Measurements from ENCODE around the gene LRRC49.
"Not testable (repeated sequence)": the region's sequence is repeated elsewhere in the genome, so short reads cannot be mapped to it uniquely, and the experiment has no call there.

LRRC49 gene

DNA sequence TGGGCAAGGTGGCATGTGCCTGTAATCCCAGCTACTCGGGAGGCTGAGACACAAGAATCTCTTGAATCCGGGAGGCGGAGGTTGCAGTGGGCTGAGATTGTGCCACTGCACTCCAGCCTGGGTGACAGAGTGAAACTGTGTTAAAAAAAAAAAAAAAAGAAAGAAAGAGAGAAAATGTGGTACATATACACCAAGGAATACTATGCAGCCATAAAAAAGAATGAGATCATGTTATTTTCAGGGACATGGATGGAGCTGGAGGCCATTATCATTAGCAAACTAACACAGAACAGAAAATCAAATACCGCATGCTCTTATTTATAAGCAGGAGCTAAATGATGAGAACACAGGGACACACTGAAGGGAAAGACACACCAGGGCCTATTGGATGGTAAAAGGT, 111.9 kb downstream of the LRRC49 start:
- H3K27me3 ChIP-seq (ENCODE audit: low read depth); H3K4me1 ChIP-seq; DNase-seq (ENCODE audit: low spot score in 2 of 2); in situ Hi-C loops (cut with MboI; ENCODE audit: low sequenced_read_pairs); H3K36me3 ChIP-seq (replicated peaks); H3K4me3 ChIP-seq; H3K9me3 ChIP-seq: not testable (repeated sequence)

DNA sequence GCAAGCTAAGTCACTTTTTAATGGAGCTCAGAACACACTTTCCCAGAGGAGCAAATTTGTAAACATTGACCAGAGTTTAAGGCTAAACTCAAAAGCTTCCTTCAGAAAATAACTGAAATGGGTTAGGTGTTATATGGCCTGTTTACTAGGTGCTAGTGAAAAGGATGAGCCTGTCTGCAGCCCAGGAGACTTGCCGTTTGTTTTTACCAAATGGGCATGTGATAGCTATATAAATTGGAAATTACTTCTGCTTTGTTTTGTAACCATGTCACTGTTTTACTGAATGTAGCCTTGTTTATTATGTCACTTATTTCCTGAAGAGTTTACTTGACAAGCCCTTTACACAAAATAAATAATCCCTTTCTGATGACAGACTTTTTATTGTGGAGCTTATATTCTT, 113.3 kb downstream of the LRRC49 start:
- DNase-seq (ENCODE audit: low spot score in 2 of 2), result no peak
- Histone ChIP-seq H3K27me3 (ENCODE audit: low read depth) (no peaks in the 10 kb centered on the region), H3K9me3 (no peaks in the 10 kb centered on the region), H3K36me3 (replicated peaks) (no peaks in the 10 kb centered on the region), H3K4me1 (no peaks in the 10 kb centered on the region), H3K4me3 (no peak overlapping the region)
- in situ Hi-C loops (cut with MboI; ENCODE audit: low sequenced_read_pairs), result no loop called here

DNA sequence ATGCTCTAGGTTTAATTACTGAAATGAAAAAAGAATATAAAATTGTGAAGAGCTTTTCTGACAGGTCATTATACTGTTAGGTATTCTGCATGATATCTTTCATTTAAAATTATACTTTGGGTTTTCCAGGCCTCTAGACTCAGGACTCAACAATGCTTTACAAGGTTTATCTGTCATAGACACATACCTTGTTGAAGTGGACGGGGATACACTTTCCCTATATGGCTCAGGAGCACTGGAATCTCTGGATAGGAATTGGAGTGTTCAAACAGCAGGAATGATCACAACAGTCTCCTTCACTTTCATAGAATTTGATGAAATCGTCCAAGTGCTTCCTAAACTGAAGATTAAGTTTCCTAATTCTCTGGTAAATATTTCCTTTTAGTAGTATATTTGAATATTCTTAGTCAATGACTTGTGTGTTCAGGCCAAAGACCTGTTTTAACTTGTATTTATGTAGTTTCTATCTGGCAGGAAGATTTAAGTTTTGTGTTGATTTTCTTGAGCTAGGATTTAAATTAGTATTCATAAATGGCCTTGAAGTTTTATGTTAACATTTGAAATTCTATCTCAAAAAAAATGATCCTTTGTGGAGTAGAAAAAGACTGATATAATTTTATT, 115.7 kb downstream of the LRRC49 start:
- no peaks in the 10 kb centered on the region for H3K4me1 ChIP-seq
- H3K9me3 ChIP-seq, result no peaks in the 10 kb centered on the region
- in situ Hi-C loops (cut with MboI; ENCODE audit: low sequenced_read_pairs), result no loop called here
- no peak overlapping the region for H3K4me3 ChIP-seq
- no peaks in the 10 kb centered on the region for H3K36me3 ChIP-seq (replicated peaks)
- no peaks in the 10 kb centered on the region for H3K27me3 ChIP-seq (ENCODE audit: low read depth)
- no peak for DNase-seq (ENCODE audit: low spot score in 2 of 2)

DNA sequence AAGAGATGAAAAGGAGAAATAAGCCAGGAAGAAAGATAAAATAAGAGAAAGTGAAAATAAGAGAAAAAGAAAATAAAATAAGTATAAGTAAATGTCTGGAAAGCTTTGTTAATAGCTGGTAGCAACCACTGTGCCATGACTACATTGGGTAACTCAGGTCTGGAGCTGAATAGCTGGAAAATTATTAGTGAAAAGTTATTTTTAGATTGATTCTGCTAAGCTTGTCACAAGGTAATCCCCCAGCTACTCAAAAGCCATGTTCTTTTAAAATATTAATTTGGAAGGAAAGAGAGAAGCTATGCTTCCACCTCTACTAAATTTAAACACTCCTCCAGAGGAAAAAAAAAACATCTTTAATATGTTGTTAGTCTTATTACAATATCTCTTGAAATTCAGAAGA, 117.8 kb downstream of the LRRC49 start:
- no peaks in the 10 kb centered on the region for H3K9me3 ChIP-seq
- no peaks in the 10 kb centered on the region for H3K4me1 ChIP-seq
- in situ Hi-C loops (cut with MboI; ENCODE audit: low sequenced_read_pairs), result loop anchor here (10.0 kb wide), 1 partner anchor 434 kb away; no protein-coding TSS in a partner anchor
- H3K27me3 ChIP-seq (ENCODE audit: low read depth), result no peaks in the 10 kb centered on the region
- H3K36me3 ChIP-seq (replicated peaks), result no peaks in the 10 kb centered on the region
- no peak for DNase-seq (ENCODE audit: low spot score in 2 of 2)
- no peak overlapping the region for H3K4me3 ChIP-seq

DNA sequence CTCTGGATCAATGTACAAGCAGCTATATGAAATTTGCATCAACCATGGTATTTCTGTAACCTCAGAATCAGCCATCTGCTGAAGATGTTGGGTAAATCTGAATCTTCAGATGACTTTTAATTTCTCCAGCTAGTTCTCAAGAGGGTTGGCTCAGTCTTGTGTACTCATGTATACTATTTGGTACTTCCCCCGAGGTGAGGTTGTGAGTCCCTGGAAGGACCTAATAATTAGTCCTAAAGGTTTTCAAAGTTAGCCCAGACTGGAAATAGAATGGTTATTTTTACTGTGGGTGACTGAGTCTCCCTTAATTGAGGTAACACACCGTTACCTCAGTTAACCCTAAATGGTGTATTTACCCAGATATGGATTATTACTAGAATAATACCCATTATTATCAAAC, 118.4 kb downstream of the LRRC49 start:
- no peak overlapping the region for H3K4me3 ChIP-seq
- in situ Hi-C loops (cut with MboI; ENCODE audit: low sequenced_read_pairs), result loop anchor here (10.0 kb wide), 1 partner anchor 434 kb away; no protein-coding TSS in a partner anchor
- H3K9me3 ChIP-seq, result no peaks in the 10 kb centered on the region
- H3K4me1 ChIP-seq, result no peaks in the 10 kb centered on the region
- no peak for DNase-seq (ENCODE audit: low spot score in 2 of 2)
- no peaks in the 10 kb centered on the region for H3K36me3 ChIP-seq (replicated peaks)
- no peaks in the 10 kb centered on the region for H3K27me3 ChIP-seq (ENCODE audit: low read depth)

DNA sequence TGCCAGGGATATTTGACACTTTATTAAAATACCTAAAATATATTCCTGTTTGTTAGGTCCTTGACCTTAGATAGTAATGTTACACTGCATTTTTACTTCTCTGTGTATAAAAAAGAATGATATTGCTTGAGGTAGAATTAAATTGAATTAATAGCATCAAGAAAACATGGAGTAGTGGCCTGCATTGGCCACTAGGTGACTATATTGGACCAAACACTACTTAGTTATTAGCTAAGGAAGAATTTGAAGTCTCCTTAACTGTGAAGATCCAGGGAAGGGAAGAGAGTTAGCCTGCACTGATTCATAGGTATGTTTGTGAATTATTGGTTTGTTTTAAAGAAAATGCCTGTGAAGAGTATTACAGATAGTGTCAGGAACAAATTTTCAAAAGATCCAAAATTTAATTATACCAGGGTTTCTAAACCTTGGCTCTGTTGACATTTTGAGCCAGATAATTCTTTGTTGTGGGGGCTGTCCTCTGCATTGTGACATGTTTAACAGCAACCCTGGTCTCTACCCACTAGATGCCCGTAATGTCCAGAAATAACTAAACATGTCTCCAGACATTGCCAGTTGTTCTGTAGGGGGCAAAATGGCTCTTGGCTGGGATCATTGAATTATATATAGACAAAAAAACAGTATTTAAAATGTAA, 119.0 kb downstream of the LRRC49 start:
- Histone ChIP-seq H3K4me1 (no peaks in the 10 kb centered on the region), H3K9me3 (no peaks in the 10 kb centered on the region), H3K27me3 (ENCODE audit: low read depth) (no peaks in the 10 kb centered on the region), H3K36me3 (replicated peaks) (no peaks in the 10 kb centered on the region), H3K4me3 (no peak overlapping the region)
- peak; percentile 47 to 77 for DNase-seq (ENCODE audit: low spot score in 2 of 2)
- in situ Hi-C loops (cut with MboI; ENCODE audit: low sequenced_read_pairs), result loop anchor here (10.0 kb wide), 1 partner anchor 433 kb away; no protein-coding TSS in a partner anchor

DNA sequence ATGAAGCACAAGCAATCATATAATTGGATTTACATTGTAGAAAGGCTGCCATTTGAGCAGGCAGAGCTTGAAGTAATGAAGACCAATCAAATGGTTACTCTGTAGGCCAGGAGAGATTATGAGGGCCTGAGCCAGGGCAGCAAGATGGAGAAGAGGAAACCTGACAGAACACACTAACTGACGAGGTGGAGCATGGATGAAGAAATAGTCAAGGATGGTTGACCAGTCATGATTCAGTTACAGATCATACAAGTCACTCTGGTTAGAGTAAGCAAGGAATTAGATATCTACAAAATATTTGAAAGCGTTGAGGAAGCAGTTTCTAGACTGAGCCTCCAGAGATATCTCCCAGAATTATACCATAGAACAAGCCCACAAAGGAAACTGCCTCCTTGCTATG, 120.8 kb downstream of the LRRC49 start:
- Histone ChIP-seq H3K36me3 (replicated peaks) (no peaks in the 10 kb centered on the region), H3K9me3 (no peaks in the 10 kb centered on the region), H3K4me1 (no peaks in the 10 kb centered on the region), H3K4me3 (no peak overlapping the region), H3K27me3 (ENCODE audit: low read depth) (no peaks in the 10 kb centered on the region)
- no peak for DNase-seq (ENCODE audit: low spot score in 2 of 2)
- in situ Hi-C loops (cut with MboI; ENCODE audit: low sequenced_read_pairs), result loop anchor here (10.0 kb wide), 1 partner anchor 431 kb away; no protein-coding TSS in a partner anchor

DNA sequence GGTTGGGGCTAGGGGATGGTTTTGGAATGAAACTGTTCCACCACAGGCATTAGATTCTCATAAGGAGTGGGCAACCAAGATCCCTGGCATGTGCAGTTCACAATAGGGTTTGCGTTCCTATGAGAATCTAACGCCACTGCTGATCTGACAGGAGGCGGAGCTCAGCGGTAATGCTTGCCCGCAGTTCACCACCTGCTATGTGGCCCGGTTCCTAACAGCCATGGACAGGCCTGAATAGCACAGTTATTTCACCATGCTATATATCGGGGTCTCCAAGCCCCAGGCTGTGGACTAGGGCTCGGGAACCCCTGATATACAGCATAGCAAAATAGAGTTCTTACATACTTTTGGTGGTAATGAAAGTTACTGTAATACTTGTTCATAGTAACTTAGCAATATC, 122.7 kb downstream of the LRRC49 start:
- H3K4me3 ChIP-seq, result no peak overlapping the region
- in situ Hi-C loops (cut with MboI; ENCODE audit: low sequenced_read_pairs), result loop anchor here (10.0 kb wide), 1 partner anchor 429 kb away; no protein-coding TSS in a partner anchor
- H3K36me3 ChIP-seq (replicated peaks), result no peaks in the 10 kb centered on the region
- H3K27me3 ChIP-seq (ENCODE audit: low read depth), result no peaks in the 10 kb centered on the region
- H3K4me1 ChIP-seq, result no peaks in the 10 kb centered on the region
- H3K9me3 ChIP-seq, result no peaks in the 10 kb centered on the region
- DNase-seq (ENCODE audit: low spot score in 2 of 2), result no peak

DNA sequence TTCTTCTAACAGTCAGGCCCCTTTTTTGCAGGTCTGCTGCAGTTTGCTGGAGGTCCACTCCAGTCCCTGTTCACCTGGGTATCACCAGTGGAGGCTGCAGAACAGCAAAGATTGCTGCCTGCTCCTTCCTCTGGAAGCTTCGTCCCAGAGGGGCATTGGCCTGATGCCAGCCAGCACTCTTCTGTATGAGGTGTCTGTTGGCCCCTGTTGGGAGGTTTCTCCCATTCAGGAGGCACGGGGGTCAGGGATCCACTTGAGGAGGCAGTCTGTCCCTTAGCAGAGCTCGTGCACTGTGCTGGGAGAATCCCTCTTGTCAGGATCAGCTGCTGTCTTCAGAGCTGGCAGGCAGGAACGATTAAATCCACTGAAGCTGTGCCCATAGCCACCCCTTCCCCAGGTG, 138.6 kb downstream of the LRRC49 start:
- H3K36me3 ChIP-seq (replicated peaks); in situ Hi-C loops (cut with MboI; ENCODE audit: low sequenced_read_pairs); DNase-seq (ENCODE audit: low spot score in 2 of 2); H3K9me3 ChIP-seq; H3K4me3 ChIP-seq; H3K4me1 ChIP-seq; H3K27me3 ChIP-seq (ENCODE audit: low read depth): not testable (repeated sequence)

DNA sequence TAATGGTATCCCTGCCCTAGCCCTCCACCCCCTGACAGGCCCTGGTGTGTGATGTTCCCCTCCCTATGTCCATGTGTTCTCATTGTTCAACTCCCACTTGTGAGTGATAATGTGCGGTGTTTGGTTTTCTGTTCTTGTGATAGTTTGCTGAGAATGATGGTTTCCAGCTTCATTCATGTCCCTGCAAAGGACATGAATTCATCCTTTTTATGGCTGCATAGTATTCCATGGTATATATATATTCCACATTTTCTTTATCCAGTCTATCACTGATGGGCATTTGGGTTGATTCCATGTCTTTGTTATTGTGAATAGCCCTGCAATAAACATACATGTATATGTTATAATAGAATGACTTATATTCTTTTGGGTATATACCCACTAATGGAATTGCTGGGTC, 142.9 kb downstream of the LRRC49 start:
- H3K9me3 ChIP-seq; H3K4me3 ChIP-seq; H3K27me3 ChIP-seq (ENCODE audit: low read depth); in situ Hi-C loops (cut with MboI; ENCODE audit: low sequenced_read_pairs); H3K4me1 ChIP-seq; H3K36me3 ChIP-seq (replicated peaks); DNase-seq (ENCODE audit: low spot score in 2 of 2): not testable (repeated sequence)

DNA sequence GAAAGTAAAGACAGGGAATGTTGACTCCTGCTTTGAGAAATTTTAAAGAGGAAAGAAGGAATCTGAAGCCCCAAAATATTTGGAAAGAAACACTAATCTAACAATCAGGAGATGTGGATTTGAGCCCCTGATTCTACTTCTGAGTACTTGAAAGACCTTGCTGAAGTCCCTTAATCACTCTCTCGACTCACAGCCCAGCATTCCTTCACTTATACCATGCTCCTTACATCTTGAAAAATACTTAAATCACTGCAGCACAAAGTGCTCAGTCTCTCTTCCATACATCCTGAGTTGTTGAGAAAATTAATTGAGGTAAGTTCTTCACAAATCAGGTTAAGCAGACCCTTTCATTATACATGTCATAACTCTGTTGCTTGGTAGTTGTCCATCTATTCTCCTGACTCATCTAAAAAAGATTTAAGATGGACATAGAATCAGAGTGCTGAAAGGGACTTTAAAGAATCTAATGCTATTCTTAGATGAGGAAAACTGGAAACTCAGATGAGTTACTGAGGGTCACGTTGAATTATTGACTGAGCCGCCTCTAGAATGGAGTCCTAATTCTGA, 149.8 kb downstream of the LRRC49 start:
- no peak overlapping the region for H3K4me3 ChIP-seq
- H3K4me1 ChIP-seq, result no peaks in the 10 kb centered on the region
- no peaks in the 10 kb centered on the region for H3K9me3 ChIP-seq
- no peaks in the 10 kb centered on the region for H3K36me3 ChIP-seq (replicated peaks)
- no peak for DNase-seq (ENCODE audit: low spot score in 2 of 2)
- H3K27me3 ChIP-seq (ENCODE audit: low read depth), result no peaks in the 10 kb centered on the region
- in situ Hi-C loops (cut with MboI; ENCODE audit: low sequenced_read_pairs), result no loop called here

DNA sequence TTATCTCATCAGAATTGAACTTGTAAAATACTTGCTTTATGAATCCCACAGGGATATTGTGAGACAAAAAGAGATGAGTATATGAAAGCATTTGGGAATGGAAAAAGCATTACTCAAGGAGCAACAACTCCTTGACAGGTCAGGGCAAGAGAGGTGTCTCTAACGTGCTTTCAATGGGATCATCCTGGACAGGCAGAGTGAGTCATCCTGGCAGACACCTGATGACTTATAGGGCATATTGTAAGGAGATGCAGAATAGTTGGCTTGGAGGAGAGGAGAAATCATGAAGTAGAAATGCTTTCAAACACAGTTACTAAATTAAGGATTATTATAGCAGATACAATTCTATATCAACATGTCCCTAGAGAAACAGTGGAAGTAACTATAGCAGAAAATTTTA, 150.7 kb downstream of the LRRC49 start:
- no peaks in the 10 kb centered on the region for H3K36me3 ChIP-seq (replicated peaks)
- no peak overlapping the region for H3K4me3 ChIP-seq
- no peaks in the 10 kb centered on the region for H3K4me1 ChIP-seq
- no peaks in the 10 kb centered on the region for H3K27me3 ChIP-seq (ENCODE audit: low read depth)
- no peak for DNase-seq (ENCODE audit: low spot score in 2 of 2)
- in situ Hi-C loops (cut with MboI; ENCODE audit: low sequenced_read_pairs), result no loop called here
- H3K9me3 ChIP-seq, result no peaks in the 10 kb centered on the region

DNA sequence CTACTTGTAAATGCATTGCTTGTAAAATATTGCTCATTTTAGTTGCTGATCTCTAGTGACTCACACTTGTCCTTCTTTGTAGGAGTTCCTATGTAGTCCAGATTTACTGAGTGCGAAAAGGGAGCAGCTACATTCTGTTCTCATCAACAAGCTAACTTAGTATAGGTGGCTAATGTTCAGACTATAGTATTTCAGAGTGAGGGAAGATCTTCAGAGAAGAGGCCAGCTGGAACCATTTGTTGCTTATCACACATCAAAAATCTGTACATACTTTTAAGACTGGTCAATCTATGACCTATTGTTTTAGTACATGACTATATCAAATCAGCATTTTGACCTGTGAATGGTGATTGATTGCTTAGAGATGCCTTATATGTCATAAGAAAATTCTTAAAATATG, 151.4 kb downstream of the LRRC49 start:
- Histone ChIP-seq H3K4me3 (no peak overlapping the region), H3K9me3 (no peaks in the 10 kb centered on the region), H3K4me1 (no peaks in the 10 kb centered on the region), H3K27me3 (ENCODE audit: low read depth) (no peaks in the 10 kb centered on the region), H3K36me3 (replicated peaks) (no peaks in the 10 kb centered on the region)
- no peak for DNase-seq (ENCODE audit: low spot score in 2 of 2)
- in situ Hi-C loops (cut with MboI; ENCODE audit: low sequenced_read_pairs), result no loop called here

DNA sequence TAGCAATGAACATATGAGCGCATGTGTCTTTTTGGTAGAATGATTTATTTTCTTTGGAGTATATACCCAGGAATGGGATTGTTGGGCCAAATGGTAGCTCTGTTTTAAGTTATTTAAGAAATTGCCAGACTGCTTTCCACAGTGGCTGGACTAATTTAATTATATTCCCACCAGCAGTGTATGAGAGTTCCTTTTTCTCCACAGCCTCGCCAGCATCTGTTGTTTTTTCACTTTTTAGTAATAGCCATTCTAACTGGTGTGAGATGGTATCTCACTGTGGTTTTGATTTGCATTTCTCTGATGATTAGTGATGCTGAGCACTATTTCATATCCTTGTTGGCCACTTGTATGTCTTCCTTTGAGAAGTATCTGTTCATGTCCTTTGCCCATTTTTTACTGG, 153.5 kb downstream of the LRRC49 start:
- H3K27me3 ChIP-seq (ENCODE audit: low read depth); H3K36me3 ChIP-seq (replicated peaks); H3K4me1 ChIP-seq; DNase-seq (ENCODE audit: low spot score in 2 of 2); H3K4me3 ChIP-seq; H3K9me3 ChIP-seq; in situ Hi-C loops (cut with MboI; ENCODE audit: low sequenced_read_pairs): not testable (repeated sequence)
